Choroid plexus epithelial cell (primary cell): Measurements from ENCODE around the gene CSTPP1.
A peak's percentile ranks its signal among the peaks of the same experiment; 100 is the strongest.

Experiments
- DNase-seq: peaks from one replicate; pipeline ENCODE4 v3.0.0-alpha.2; 2010; ENCODE audit warnings: low read depth
- H3K4me3 ChIP-seq: 2 replicates; pipeline ENCODE4 v1.5.1; 2011; ENCODE audit warnings: low read depth, mild to moderate bottlenecking, control low read depth, low read length, moderate library complexity
- CTCF ChIP-seq: conservative IDR thresholded peaks from 2 replicates; pipeline ENCODE4 v1.5.1; 2011; ENCODE audit warnings: low read depth, mild to moderate bottlenecking, control low read depth, inconsistent platforms, low read length, moderate library complexity

The CSTPP1 gene

GRCh38 chr11:47035108-47035507 is 98.5 kb downstream of the CSTPP1 start:
- TF ChIP-seq CTCF = no peak
- no peak overlapping the region for H3K4me3 ChIP-seq
- DNase-seq = no peak

GRCh38 chr11:47044119-47044518 is 107.6 kb downstream of the CSTPP1 start:
- H3K4me3 ChIP-seq = no peak overlapping the region
- no peak for TF ChIP-seq CTCF
- no peak for DNase-seq

- DNase-seq = no peak
- TF ChIP-seq CTCF = no peak
- no peak overlapping the region for H3K4me3 ChIP-seq
These were observed 111.4 kb downstream of the CSTPP1 start for GRCh38 chr11:47047972-47048371.

- DNase-seq = no peak
- no peak for TF ChIP-seq CTCF
- H3K4me3 ChIP-seq = no peak overlapping the region
These were observed 113.7 kb downstream of the CSTPP1 start for GRCh38 chr11:47050284-47050683.

- no peak for TF ChIP-seq CTCF
- peak; percentile 30 for DNase-seq
These were observed 114.7 kb downstream of the CSTPP1 start for GRCh38 chr11:47051217-47051616.

GRCh38 chr11:47052165-47052564 is 115.6 kb downstream of the CSTPP1 start:
- no peak overlapping the region for H3K4me3 ChIP-seq
- no peak for TF ChIP-seq CTCF
- DNase-seq = no peak

More at GRCh38 chr11:47051217-47051616, 114.7 kb downstream of the CSTPP1 start:
- H3K4me3 ChIP-seq = no peak overlapping the region

- no peak for TF ChIP-seq CTCF
- H3K4me3 ChIP-seq = no peak overlapping the region
- no peak for DNase-seq
These were observed 116.0 kb downstream of the CSTPP1 start for GRCh38 chr11:47052576-47052975.
